Stimulated activated CD4-positive, alpha-beta T cell treated with anti-CD3 and anti-CD28 coated beads, Interleukin-4, amount 100 ng/mL, for 48 hours (primary cell): ENCODE measurements around the gene FOLH1.
"Not testable (repeated sequence)": the region's sequence is repeated elsewhere in the genome, so short reads cannot be mapped to it uniquely, and the experiment has no call there.

ENCODE experiments used
- DNase-seq, 2 donors: peaks; one replicate each; pipeline ENCODE4 v3.0.0-alpha.2; 2020; ENCODE audit warnings: low read depth in 2 of 2

FOLH1 gene

GRCh38 chr11:49177936-49178335 lies 30.5 kb downstream of the FOLH1 start:
- DNase-seq, result not testable (repeated sequence)

GRCh38 chr11:49175378-49175777 lies 33.0 kb downstream of the FOLH1 start:
- DNase-seq, result not testable (repeated sequence)

GRCh38 chr11:49174691-49175366 lies 33.6 kb downstream of the FOLH1 start:
- DNase-seq, result not testable (repeated sequence)

GRCh38 chr11:49171613-49172012 lies 36.8 kb downstream of the FOLH1 start:
- DNase-seq, result not testable (repeated sequence)

- not testable (repeated sequence) for DNase-seq
Measured at GRCh38 chr11:49169579-49169978, 38.8 kb downstream of the FOLH1 start.

GRCh38 chr11:49168992-49169391 lies 39.4 kb downstream of the FOLH1 start:
- DNase-seq, result not testable (repeated sequence)

- no peak for DNase-seq
Measured at GRCh38 chr11:49151211-49151610, 57.2 kb downstream of the FOLH1 start.

- DNase-seq, result not testable (repeated sequence)
Measured at GRCh38 chr11:49102356-49102755, 106.0 kb downstream of the FOLH1 start.
